Prostate gland (tissue), 2 donors: ENCODE measurements around the gene ELP1. TPM values are rescaled to one million over a fixed set of nuclear protein-coding genes. Genes with fewer than 3 reads are reported as not detected.

ENCODE experiments used
- DNase-seq: peaks from one replicate; pipeline ENCODE4 v3.0.0-alpha.2; 2019; ENCODE audit warnings: low spot score
- H3K27ac ChIP-seq, 2 donors: fragments of 200-600 bp; sonication (generic); 2 replicates each; pipeline ENCODE4 v1.5.1; 2017 to 2019
- H3K27me3 ChIP-seq: fragments of 200-600 bp; sonication (generic); replicated peaks from 2 replicates; pipeline ENCODE4 v1.5.1; 2019; ENCODE audit not compliant: insufficient read depth
- H3K36me3 ChIP-seq, 2 donors: fragments of 200-600 bp; sonication (generic); 1 replicate in 1 of 2; 2 replicates in 1 of 2; pipeline versions ENCODE4 v1.5.1 to v1.8.1; 2017 to 2019
- H3K4me1 ChIP-seq: fragments of 200-600 bp; sonication (generic); replicated peaks from 2 replicates; pipeline ENCODE4 v1.5.1; 2019
- H3K4me3 ChIP-seq, 2 donors: fragments of 200-600 bp; sonication (generic); 2 replicates each; pipeline ENCODE4 v1.5.1; 2017 to 2019
- H3K9me3 ChIP-seq: fragments of 200-600 bp; sonication (generic); 2 replicates; pipeline ENCODE4 v1.5.1; 2017
- CTCF ChIP-seq, 4 experiments: fragments of 200-600 bp in 2 of 4; fragments of 450-650 bp in 2 of 4; sonication (generic) in 2 of 4; IDR thresholded peaks; 1 replicate in 3 of 4; 2 replicates in 1 of 4; pipeline ENCODE4 v1.5.1; 2016 to 2019; ENCODE audit warnings: antibody characterized with exemption in 4 of 4, mild to moderate bottlenecking in 2 of 4, moderate library complexity in 2 of 4
- POLR2A ChIP-seq: fragments of 450-650 bp; IDR thresholded peaks from one replicate; pipeline ENCODE4 v1.6.1; 2016; ENCODE audit warnings: antibody characterized with exemption, mild to moderate bottlenecking
- POLR2AphosphoS5 ChIP-seq: sonication (generic); formaldehyde crosslinking; IDR thresholded peaks from one replicate; pipeline ENCODE4 v1.6.1; 2017; ENCODE audit warnings: antibody characterized with exemption
- WGBS: methylation state at CpG from one replicate; pipeline ENCODE4 v1.1.5; 2018; 5-methylcytosine and 5-hydroxymethylcytosine counted together
- intact Hi-C: fragments of 100-400 bp; cut with DNase I; formaldehyde crosslinking; loops from one replicate; pipeline ENCODE4 v1.14.2; 2022
- total RNA-seq, 2 donors: library from RNA; depleted of rRNA; stranded (reverse); fragments of >200 nt; gene quantifications; one replicate each; pipeline ENCODE4 v1.1.0, GENCODE V29; 2016

Gene ELP1
- total RNA-seq, 2 donors from 2014 or later = 18.4 to 30.3 TPM

DNA sequence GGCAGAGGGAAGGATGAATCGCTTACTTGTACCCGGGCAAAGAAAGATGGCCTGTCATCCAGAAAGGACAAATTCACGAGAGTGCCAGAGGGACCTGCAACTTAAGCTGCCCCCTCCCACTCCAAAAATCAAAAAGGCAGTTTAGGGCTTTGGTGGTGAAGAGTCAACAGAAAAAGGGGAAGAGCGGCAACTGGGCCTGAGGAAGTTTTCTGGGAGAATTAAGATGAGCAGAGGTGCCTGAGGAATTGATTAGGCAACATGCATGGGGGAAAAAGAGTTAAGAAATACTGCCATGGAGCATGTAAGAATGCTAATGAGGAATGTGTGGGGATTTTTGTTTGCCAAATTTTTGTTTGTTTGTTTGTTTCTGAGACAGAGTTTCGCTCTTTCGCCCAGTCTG, 76.4 kb downstream of the ELP1 start:
- no peaks in the 10 kb centered on the region for H3K36me3 ChIP-seq

DNA sequence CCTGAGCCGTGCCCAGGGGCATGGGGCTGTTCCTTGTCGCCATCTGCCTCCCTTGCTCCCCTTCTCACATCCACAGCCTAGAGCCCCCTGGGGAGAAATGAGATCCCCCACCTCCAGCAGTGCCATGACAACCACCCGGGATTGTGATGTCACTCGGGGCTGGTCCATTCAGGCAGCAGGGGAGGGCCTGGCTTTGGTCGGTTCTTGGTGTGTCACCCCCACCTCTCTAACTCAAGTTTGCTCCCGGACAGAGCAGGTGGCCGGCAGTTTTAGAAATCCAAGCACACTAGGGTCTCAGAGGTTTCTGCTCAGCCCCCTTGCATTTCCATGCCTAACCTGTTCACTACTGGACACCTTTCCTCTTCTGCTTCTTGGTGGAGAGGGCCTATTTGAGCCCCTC, 78.0 kb downstream of the ELP1 start, which contains the start of gene ACTL7B:
Gene ACTL7B (minus strand): TSS at position 99 of the 400 bp plus-strand sequence. CDS start 56 bp downstream, at position 43.
- Histone ChIP-seq H3K27ac (no peak within 1 kb of the TSS), H3K4me3 (no peak within 1 kb of the TSS)

More for the DNA sequence above, 76.4 kb downstream of the ELP1 start:
- intact Hi-C loops = no loop called here
- Histone ChIP-seq H3K27me3 (no peaks in the 10 kb centered on the region), H3K9me3 (no peaks in the 10 kb centered on the region), H3K4me3 (no peak overlapping the region), H3K4me1 (no peaks in the 10 kb centered on the region), H3K27ac (no peak overlapping the region)
- no peak for DNase-seq
- no peak for TF ChIP-seq POLR2A
- no peak for TF ChIP-seq POLR2AphosphoS5
- no peak for TF ChIP-seq CTCF (IDR thresholded peaks at IDR 0.05)
- WGBS = 90% methylated on average over 6 of the region's 6 CpGs

DNA sequence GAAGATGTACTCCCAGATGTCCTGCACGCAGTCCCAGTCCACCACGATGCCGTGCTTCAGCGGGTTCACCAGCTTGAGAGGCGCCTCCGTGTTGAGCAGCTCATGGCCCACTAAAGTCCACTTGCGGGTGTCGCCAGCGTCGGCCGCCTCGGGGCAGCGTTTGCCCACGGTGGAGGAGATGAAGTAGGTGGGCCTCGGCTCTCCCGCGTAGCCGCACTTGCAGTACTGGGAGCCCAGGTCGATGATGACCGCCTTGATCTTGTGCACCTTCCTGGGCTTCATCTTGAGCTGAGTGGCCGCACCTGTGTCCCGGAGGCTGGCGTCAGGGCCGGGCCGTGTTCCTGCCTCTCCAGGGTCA, 78.4 kb downstream of the ELP1 start:
- 97% methylated on average over 24 of the region's 25 CpGs for WGBS
- Histone ChIP-seq H3K27me3 (no peaks in the 10 kb centered on the region), H3K27ac (no peak overlapping the region), H3K36me3 (no peaks in the 10 kb centered on the region), H3K4me1 (no peaks in the 10 kb centered on the region), H3K9me3 (no peaks in the 10 kb centered on the region), H3K4me3 (no peak overlapping the region)
- no peak for DNase-seq
- no peak for TF ChIP-seq CTCF (IDR thresholded peaks at IDR 0.05)
- no peak for TF ChIP-seq POLR2A
- TF ChIP-seq POLR2AphosphoS5 = no peak
- intact Hi-C loops = no loop called here

More for the DNA sequence above, 78.0 kb downstream of the ELP1 start, which contains the start of gene ACTL7B:
- no peak for TF ChIP-seq CTCF (IDR thresholded peaks at IDR 0.05)
- TF ChIP-seq POLR2AphosphoS5 = no peak
- no peak for TF ChIP-seq POLR2A
- Histone ChIP-seq H3K36me3 (no peaks in the 10 kb centered on the region), H3K9me3 (no peaks in the 10 kb centered on the region), H3K4me1 (no peaks in the 10 kb centered on the region), H3K27me3 (no peaks in the 10 kb centered on the region)
- intact Hi-C loops = no loop called here
- DNase-seq = no peak
- 84% methylated on average over 7 of the region's 7 CpGs for WGBS

DNA sequence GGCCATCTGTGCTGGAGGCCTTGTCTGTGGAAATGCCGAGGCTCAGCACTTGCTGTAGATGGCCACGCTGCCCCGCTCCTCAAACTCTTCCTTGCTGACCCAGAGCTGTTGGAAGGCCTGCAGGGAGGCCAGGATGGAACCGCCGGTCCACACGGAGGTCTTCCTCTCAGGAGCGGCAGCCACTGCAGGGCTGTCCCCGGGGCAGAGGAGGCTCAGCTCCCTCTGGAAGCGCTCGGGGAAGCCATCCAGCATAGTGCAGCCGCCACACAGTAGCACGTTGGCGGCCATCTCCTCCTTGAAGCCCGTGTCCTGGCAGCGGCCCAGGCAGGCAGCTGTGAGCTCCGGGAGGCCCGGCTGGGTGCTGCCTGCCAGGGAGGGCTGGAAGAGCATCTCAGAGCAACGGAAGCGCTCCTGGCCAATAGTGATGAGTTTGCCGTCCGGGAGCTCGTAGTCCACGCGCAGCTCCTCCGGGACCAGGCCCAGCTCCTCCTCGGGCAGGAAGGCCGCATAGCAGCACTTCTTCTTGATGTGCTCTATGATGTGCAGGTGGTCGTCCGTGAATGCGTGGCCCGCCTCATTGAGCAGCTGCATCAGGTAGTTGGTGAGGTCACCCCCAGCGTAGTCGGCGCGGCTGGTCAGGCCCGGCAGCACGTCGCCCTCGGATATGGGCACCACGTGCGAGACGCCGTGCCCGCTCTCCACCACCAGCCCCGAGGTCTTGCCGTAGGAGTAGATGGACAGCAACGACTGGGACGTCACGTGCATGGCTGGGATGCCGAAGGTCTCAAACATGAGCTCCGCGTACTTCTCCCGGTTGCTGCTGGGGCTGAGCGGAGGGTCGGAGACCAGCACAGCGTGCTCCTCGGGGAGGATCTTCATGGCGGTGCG, 79.0 kb downstream of the ELP1 start:
- intact Hi-C loops = no loop called here
- Histone ChIP-seq H3K27ac (no peak overlapping the region), H3K9me3 (no peaks in the 10 kb centered on the region), H3K4me1 (no peaks in the 10 kb centered on the region), H3K27me3 (no peaks in the 10 kb centered on the region), H3K36me3 (no peaks in the 10 kb centered on the region), H3K4me3 (no peak overlapping the region)
- no peak for DNase-seq
- 93% methylated on average over 58 of the region's 59 CpGs for WGBS
- TF ChIP-seq POLR2A (no peak), POLR2AphosphoS5 (no peak), CTCF (IDR thresholded peaks at IDR 0.05) (no peak)

DNA sequence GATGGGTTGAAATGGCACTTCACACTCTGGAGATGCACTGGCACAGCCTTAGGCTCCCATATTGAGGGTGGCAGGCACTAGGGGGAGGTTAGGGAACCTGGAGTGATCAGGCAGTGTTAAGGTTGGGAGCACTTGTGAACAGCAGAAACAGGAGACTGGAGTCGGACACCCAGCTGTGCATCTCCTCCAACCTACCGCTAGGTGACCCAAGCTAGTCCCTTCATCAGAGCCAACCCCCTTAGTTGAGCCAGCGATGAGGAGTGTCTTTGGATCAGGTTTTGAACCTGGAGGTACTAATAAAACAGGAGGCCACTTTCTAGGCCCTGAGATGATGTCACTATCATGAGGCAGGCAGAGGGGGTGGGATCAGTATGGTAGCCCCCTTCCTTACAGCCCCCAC, 79.8 kb downstream of the ELP1 start:
- DNase-seq = no peak
- WGBS = 88% methylated on average over 3 of the region's 3 CpGs

More for the DNA sequence above, 79.8 kb downstream of the ELP1 start:
- Histone ChIP-seq H3K9me3 (no peaks in the 10 kb centered on the region), H3K27ac (no peak overlapping the region), H3K36me3 (no peaks in the 10 kb centered on the region), H3K4me3 (no peak overlapping the region), H3K4me1 (no peaks in the 10 kb centered on the region), H3K27me3 (no peaks in the 10 kb centered on the region)
- intact Hi-C loops = no loop called here
- TF ChIP-seq CTCF (IDR thresholded peaks at IDR 0.05) (no peak), POLR2AphosphoS5 (no peak), POLR2A (no peak)
